Neural progenitor cell (in vitro differentiated cells): ENCODE measurements around the gene TSHB.

Experiments used
- CTCF ChIP-seq: fragments of 200-600 bp; sonication (generic); IDR thresholded peaks from 2 replicates; pipeline ENCODE4 v1.5.1; 2017; ENCODE audit warnings: antibody characterized with exemption, mild to moderate bottlenecking
- EZH2 ChIP-seq: fragments of 200-600 bp; sonication (generic); IDR thresholded peaks from 2 replicates; pipeline ENCODE4 v1.6.1; 2017; ENCODE audit warnings: antibody characterized with exemption, mild to moderate bottlenecking, moderate library complexity

GRCh38 chr1:115077984-115078330 lies 48.3 kb downstream of the TSHB start:
- TF ChIP-seq CTCF (no peak), EZH2 (no peak)
